Kidney epithelial cell (primary cell): ENCODE measurements around the gene POLR1D. TPM values are rescaled to one million over a fixed set of nuclear protein-coding genes. Genes with fewer than 3 reads are reported as not detected.

Experiments
- DNase-seq: peaks from one replicate; pipeline ENCODE4 v3.0.0-alpha.2; 2010; ENCODE audit warnings: low read depth
- H3K27me3 ChIP-seq: 2 replicates; pipeline ENCODE4 v1.6.0; 2011; ENCODE audit warnings: low read length; ENCODE audit not compliant: control insufficient read depth, insufficient read depth
- H3K36me3 ChIP-seq: 2 replicates; pipeline ENCODE4 v1.5.1; 2011; ENCODE audit warnings: low read length; ENCODE audit not compliant: control insufficient read depth, insufficient read depth
- H3K4me3 ChIP-seq: 2 replicates; pipeline ENCODE4 v1.5.1; 2011; ENCODE audit warnings: low read depth, mild to moderate bottlenecking, control low read depth, low read length
- CTCF ChIP-seq: IDR thresholded peaks from 2 replicates; pipeline ENCODE4 v1.5.1; 2011; ENCODE audit warnings: mild to moderate bottlenecking, moderate library complexity, low read length, control low read depth, inconsistent platforms; ENCODE audit not compliant: insufficient read depth, poor library complexity, severe bottlenecking
- total RNA-seq: library from RNA; depleted of rRNA; stranded (reverse); fragments of >200 nt; gene quantifications from 2 replicates; pipeline ENCODE4 v1.2.3, GENCODE V29; 2015

Gene POLR1D
- total RNA-seq, 1 donor from 2014 or later: 149 TPM

- DNase-seq: no peak
- TF ChIP-seq CTCF: no peak
- H3K36me3 ChIP-seq: no peaks in the 10 kb centered on the region
- no peaks in the 10 kb centered on the region for H3K27me3 ChIP-seq
- no peak overlapping the region for H3K4me3 ChIP-seq
These were observed 15.0 kb downstream of the POLR1D start for GRCh38 chr13:27636589-27637288.

- Histone ChIP-seq H3K36me3 (no peaks in the 10 kb centered on the region), H3K27me3 (no peaks in the 10 kb centered on the region), H3K4me3 (no peak overlapping the region)
- no peak for DNase-seq
- TF ChIP-seq CTCF: no peak
These were observed 15.6 kb downstream of the POLR1D start for GRCh38 chr13:27637289-27637626.

GRCh38 chr13:27638001-27638400 lies 16.3 kb downstream of the POLR1D start:
- H3K36me3 ChIP-seq: no peaks in the 10 kb centered on the region
- DNase-seq: no peak
- H3K4me3 ChIP-seq: no peak overlapping the region
- TF ChIP-seq CTCF: no peak
- H3K27me3 ChIP-seq: no peaks in the 10 kb centered on the region

GRCh38 chr13:27638521-27638920 lies 16.8 kb downstream of the POLR1D start:
- no peaks in the 10 kb centered on the region for H3K36me3 ChIP-seq
- no peaks in the 10 kb centered on the region for H3K27me3 ChIP-seq
- DNase-seq: no peak
- TF ChIP-seq CTCF: no peak
- H3K4me3 ChIP-seq: no peak overlapping the region

- Histone ChIP-seq H3K36me3 (no peaks in the 10 kb centered on the region), H3K27me3 (no peaks in the 10 kb centered on the region), H3K4me3 (no peak overlapping the region)
- DNase-seq: no peak
- TF ChIP-seq CTCF: no peak
These were observed 17.5 kb downstream of the POLR1D start for GRCh38 chr13:27639186-27639585.
